C4-2B (cell line): ENCODE data around the gene HAGHL.
"Not testable (repeated sequence)": the region's sequence is repeated elsewhere in the genome, so short reads cannot be mapped to it uniquely, and the experiment has no call there.

Experiments
- H3K27ac ChIP-seq: fragments of 450-650 bp; 2 replicates; pipeline ENCODE4 v1.5.1; 2017
- ZFX ChIP-seq: fragments of 450-650 bp; IDR thresholded peaks from 2 replicates; pipeline ENCODE4 v1.6.1; 2017
- TF ChIP-seq, protein P1 (sequence below): fragments of 450-650 bp; conservative IDR thresholded peaks from 2 replicates; pipeline ENCODE4 v1.5.1; 2017; ENCODE audit warnings: mild to moderate bottlenecking

HAGHL gene

GRCh38 chr16:752007-752312 is 25.1 kb downstream of the HAGHL start:
- H3K27ac ChIP-seq = peak overlapping the region; percentile 52
- TF ChIP-seq ZFX = no peak
- TF ChIP-seq, protein P1, sequence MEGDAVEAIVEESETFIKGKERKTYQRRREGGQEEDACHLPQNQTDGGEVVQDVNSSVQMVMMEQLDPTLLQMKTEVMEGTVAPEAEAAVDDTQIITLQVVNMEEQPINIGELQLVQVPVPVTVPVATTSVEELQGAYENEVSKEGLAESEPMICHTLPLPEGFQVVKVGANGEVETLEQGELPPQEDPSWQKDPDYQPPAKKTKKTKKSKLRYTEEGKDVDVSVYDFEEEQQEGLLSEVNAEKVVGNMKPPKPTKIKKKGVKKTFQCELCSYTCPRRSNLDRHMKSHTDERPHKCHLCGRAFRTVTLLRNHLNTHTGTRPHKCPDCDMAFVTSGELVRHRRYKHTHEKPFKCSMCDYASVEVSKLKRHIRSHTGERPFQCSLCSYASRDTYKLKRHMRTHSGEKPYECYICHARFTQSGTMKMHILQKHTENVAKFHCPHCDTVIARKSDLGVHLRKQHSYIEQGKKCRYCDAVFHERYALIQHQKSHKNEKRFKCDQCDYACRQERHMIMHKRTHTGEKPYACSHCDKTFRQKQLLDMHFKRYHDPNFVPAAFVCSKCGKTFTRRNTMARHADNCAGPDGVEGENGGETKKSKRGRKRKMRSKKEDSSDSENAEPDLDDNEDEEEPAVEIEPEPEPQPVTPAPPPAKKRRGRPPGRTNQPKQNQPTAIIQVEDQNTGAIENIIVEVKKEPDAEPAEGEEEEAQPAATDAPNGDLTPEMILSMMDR = no peak

GRCh38 chr16:754121-754607 is 27.3 kb downstream of the HAGHL start:
- not testable (repeated sequence) for H3K27ac ChIP-seq

DNA sequence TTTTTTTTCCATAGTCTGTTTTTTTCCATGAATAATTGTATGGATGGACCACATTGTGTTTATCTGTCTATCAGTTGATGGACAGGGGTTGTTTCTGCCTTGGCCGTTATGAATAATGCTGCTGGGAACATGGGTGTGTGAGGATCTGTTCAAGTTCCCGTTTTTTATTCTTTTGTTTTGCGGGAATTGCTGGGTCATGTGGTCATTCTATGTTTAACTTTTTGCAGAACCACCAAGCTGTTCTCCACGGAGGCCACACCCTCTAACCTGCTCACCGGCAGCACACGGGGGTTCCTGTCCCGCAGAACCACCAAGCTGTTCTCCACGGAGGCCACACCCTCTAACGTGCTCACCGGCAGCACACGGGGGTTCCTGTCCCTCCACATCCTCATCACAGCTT is 27.8 kb downstream of the HAGHL start:
- TF ChIP-seq ZFX = no peak
- TF ChIP-seq, protein P1 = no peak

GRCh38 chr16:756428-756827 is 29.5 kb downstream of the HAGHL start:
- TF ChIP-seq ZFX = no peak
- TF ChIP-seq, protein P1 = no peak

More for the DNA sequence above, 27.8 kb downstream of the HAGHL start:
- no peak overlapping the region for H3K27ac ChIP-seq

DNA sequence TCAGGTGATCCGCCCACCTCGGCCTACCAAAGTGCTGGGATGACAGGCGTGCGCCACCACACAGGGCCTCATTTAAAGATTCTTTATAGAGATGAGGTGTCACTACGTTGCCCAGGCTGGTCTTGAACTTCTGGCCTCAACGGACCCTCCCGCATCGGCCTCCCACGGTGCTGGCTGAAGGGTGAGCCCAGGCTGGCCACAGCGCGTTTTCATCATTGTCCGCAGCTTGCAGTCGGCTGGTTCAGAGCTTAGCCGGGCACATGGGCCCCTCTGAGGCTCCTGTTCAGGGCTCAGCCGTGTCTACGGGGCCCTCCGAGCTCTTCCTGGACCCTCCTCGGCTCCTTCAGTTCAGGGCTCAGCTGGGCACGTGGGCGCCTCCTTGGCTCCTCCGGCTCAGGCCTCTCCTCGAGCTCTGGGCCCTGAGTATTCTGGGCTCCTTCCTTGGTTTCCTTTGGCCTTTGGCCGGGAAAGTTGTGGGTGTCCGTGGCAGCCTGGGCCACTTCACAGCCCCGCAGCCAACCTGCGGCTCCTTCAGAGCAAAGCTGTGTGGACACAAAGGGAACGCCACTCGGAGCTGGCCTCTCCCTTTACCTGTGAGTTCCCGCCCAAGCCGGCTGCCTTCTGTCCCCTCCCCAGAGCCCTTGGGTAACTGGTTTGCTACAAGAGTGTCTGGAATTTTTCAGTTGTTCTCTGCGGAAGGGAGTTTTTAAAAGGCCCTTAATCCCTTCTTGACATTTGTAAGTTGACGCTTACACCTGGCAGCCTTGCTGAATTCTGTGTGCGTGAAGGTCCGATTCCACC is 32.4 kb downstream of the HAGHL start:
- TF ChIP-seq ZFX = no peak
- TF ChIP-seq, protein P1 = no peak
- no peak overlapping the region for H3K27ac ChIP-seq

More at GRCh38 chr16:756428-756827, 29.5 kb downstream of the HAGHL start:
- H3K27ac ChIP-seq = no peak overlapping the region

- TF ChIP-seq ZFX = no peak
- TF ChIP-seq, protein P1 = no peak
- no peak overlapping the region for H3K27ac ChIP-seq
Observed at GRCh38 chr16:760065-760464, 33.2 kb downstream of the HAGHL start.

GRCh38 chr16:760545-761343 is 33.8 kb downstream of the HAGHL start, which contains the start of gene MSLN:
Gene MSLN (plus strand): TSS chr16:760734. CDS start chr16:762681, 1,947 bp downstream.
- TF ChIP-seq ZFX = no peak
- TF ChIP-seq, protein P1 = no peak
- H3K27ac ChIP-seq = no peak within 1 kb of the TSS
